GM12801 (cell line): ENCODE results near the gene KPNB1.

Source experiments
- TF ChIP-seq, protein P1 (sequence below): IDR thresholded peaks from one replicate; pipeline ENCODE4 v1.5.1; 2011; ENCODE audit warnings: control low read depth; ENCODE audit not compliant: insufficient read length; ENCODE audit errors: extremely low read depth

The KPNB1 gene

DNA sequence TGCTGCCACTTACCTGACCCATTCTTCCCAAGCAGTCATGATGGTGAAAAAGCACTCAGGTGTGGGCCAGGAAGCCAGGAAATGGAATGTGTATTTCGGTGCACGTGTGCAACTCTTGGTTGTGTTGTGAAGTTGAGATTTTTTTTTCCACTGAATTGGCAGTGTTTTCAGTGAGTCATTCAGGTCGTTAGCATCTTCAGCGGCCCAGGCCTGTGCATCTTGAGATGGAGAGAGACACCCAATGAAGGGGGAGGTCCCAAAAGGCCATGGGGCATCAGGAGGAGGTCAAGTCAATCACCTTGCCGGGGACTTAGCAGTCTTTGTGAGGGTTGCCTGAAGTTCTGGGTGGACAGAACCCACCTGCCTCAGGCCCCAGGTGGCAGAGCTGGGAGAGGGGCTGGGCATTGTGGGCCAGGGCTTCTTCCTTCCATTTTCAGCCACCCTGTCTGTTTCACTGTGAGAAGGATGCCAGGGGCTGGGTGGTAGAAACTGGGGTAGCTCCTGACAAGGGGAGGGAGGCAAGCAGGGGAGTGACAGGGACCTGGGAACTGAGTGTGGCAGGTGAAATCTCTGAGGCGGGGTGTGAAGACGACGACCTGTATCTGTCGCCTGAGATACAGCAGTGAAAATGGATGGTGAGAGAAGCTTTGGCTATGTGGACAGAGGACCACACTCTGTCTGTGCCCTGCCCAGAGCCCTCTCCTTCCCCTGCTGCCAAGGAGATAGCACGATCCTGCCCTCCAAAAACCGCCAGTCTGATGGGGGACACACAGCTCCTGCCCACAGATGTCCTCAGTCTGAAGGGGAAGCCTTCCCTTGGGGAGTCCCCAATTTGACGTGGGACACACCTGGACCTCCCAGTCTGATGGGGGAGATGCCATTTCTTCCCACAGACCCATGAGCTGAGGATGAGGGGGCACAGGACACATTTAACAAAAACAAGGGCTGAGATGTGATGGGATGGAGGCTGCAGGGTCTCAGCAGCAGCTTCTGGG lies 56.1 kb downstream of the KPNB1 start:
- TF ChIP-seq, protein P1, sequence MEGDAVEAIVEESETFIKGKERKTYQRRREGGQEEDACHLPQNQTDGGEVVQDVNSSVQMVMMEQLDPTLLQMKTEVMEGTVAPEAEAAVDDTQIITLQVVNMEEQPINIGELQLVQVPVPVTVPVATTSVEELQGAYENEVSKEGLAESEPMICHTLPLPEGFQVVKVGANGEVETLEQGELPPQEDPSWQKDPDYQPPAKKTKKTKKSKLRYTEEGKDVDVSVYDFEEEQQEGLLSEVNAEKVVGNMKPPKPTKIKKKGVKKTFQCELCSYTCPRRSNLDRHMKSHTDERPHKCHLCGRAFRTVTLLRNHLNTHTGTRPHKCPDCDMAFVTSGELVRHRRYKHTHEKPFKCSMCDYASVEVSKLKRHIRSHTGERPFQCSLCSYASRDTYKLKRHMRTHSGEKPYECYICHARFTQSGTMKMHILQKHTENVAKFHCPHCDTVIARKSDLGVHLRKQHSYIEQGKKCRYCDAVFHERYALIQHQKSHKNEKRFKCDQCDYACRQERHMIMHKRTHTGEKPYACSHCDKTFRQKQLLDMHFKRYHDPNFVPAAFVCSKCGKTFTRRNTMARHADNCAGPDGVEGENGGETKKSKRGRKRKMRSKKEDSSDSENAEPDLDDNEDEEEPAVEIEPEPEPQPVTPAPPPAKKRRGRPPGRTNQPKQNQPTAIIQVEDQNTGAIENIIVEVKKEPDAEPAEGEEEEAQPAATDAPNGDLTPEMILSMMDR = no peak

DNA sequence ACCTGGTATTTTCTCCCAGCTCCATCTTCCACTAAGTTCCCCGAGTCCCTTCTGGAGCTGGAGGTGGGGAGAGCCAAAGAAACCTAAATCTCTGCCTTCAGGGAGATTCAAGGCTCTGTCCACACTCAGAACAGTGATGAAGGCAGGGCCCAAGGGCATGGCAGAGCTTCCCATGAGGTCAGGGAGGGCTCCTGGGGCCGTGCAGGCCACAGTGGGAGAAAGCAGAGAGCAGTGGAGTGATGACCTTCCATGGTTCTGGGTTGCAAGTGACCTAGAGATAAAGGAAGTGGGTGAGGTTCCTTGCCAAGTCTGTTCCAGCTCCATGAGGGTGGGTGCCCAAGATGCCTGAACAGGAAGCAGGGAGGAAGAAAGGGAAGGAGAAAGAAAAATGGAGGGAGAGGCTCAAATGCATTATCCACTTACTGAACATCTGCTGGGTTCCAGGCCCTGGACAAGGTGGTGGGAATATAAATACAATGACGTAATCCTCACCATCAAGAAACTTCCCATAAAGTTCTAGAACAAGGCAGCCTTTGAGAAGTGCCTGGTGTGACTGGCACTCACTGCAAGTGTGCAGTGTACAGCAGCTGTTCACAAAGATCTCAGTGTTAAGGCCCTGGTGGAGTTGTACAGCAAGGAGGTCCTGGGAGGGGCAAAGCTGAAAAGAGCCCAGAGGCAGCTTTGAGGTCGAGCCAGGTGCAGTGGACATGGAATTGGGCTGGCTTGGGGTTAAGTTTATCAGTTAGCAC lies 57.5 kb downstream of the KPNB1 start:
- TF ChIP-seq, protein P1 = no peak

DNA sequence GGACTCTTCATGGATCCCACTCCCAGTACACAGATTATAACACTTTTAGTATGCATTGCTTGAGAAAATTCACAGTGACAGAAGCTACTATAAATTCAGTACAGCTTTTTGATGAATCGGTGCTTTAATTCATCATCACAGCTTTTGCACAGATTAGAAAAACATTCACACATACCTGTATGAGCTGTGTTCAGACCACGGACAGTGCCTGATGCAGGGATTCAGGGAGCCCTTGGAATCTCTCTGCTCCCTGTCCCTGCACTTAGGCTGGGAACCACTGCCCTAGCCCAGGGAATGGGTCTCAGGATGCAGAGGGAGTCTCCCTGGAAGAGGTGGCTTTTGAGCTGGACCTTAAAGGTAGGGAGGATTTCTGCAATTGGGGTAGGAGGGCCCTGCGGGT lies 58.2 kb downstream of the KPNB1 start:
- TF ChIP-seq, protein P1 = no peak

DNA sequence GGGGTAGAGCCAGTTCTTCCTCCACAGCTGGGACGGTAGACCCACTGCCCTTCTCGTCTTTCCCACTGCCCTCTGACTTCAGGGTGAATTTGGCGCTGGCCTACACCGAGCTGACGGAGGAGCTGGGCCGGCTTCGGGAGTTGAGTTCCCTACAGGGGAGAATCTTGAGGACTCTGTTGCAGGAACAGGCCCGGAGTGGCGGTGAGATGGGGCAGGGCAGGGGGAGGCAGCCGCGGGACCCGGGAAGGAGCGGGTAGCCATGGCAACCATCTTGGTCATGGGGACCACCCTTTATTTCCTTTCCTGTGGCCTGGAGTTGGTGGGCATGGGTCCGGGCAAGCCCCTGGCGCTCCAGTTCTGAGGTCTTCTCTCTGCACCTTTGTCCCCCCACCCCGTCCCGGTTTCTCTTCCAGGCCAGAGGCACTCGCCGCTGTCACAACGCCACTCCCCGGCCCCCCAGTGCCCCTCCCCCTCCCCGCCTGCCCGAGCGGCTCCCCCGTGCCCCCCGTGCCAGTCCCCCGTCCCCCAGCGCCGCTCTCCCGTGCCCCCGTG lies 58.7 kb downstream of the KPNB1 start:
- TF ChIP-seq, protein P1 = no peak

DNA sequence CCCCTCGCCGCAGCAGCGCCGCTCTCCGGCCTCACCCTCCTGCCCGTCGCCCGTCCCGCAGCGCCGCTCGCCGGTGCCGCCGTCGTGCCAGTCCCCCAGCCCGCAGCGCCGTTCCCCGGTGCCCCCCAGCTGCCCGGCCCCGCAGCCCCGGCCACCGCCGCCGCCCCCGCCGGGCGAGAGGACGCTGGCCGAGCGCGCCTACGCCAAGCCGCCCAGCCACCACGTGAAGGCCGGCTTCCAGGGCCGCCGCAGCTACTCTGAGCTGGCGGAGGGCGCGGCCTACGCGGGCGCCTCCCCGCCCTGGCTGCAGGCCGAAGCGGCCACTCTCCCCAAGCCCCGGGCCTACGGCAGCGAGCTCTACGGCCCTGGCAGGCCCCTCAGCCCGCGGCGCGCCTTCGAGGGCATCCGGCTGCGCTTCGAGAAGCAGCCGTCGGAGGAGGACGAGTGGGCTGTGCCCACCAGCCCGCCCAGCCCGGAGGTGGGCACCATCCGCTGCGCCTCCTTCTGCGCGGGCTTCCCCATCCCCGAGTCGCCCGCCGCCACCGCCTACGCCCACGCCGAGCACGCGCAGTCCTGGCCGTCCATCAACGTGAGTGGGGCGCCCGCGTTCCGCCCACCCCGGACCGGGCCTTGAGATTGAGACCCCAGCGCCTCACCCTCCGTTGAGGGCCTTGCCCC lies 59.3 kb downstream of the KPNB1 start:
- TF ChIP-seq, protein P1 = no peak

DNA sequence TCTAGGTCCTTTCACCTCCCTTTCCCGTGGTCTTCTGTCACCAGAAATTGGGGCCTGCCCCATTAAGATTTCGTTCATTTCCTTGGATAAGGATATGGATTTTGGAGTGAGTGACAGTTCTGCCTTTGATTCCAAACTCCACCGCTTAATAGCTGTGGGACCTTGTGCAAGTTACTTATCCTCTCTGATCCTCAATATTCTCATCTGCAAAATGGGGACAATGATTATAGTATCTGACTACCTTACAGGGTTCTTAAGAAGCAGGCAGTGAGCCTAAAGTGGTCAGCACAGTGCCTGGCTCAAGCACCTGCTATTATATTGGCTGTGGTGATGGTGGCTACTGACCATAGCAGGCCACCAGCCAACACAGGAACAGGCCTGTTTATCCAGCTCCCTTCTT lies 59.9 kb downstream of the KPNB1 start:
- TF ChIP-seq, protein P1 = no peak
